ENCODE results near the gene S100A5.

Gene S100A5

DNA sequence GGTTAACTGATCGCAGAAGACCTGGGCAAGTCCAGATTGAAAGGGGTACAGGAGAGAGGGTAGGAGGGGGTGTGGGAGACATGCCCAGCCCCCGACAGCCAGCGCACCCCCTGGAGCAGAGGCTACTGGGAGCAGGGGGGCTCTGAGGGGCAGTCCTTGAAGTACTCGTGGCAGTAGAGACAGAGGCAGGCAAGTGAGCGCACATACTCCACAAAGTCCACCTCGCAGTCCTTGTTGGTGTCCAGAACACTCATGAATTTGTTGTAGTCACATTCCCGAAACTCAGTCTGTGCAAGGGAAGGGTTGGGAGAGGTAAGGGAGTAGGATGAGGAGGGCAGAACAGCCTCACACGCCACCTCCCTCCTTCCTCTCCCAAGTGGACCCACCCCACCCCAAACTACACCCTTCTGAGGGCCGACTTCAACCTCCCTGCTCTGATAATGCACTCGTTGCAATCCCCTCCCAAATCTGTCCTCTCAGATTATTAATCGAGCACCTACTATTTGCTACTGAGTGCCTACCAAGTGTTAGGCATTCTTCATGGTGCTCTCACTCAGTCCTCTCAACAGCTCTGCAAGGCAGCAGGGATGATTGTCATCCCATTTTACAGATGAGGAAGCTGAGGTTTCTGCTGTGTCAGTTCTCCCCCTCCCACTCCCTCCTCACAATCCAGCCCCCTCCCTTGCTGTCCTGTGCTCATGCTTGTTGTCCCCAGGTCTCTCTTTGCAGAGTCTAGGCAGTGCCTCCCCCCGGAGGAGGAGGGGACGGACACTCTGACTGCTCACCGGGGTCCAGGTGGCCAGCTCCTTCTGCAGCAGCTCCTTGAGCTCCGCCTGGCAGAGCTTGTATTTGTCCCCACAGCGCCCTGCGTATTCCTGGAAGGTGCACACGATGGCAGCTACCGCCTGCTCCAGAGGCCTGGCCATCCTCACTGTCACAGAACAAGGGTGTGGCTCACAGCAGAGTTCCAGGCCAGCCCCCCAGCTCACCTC, 7.1 kb upstream of the S100A5 start:
- no peak for DNase-seq (ENCODE audit: low spot score)

DNA sequence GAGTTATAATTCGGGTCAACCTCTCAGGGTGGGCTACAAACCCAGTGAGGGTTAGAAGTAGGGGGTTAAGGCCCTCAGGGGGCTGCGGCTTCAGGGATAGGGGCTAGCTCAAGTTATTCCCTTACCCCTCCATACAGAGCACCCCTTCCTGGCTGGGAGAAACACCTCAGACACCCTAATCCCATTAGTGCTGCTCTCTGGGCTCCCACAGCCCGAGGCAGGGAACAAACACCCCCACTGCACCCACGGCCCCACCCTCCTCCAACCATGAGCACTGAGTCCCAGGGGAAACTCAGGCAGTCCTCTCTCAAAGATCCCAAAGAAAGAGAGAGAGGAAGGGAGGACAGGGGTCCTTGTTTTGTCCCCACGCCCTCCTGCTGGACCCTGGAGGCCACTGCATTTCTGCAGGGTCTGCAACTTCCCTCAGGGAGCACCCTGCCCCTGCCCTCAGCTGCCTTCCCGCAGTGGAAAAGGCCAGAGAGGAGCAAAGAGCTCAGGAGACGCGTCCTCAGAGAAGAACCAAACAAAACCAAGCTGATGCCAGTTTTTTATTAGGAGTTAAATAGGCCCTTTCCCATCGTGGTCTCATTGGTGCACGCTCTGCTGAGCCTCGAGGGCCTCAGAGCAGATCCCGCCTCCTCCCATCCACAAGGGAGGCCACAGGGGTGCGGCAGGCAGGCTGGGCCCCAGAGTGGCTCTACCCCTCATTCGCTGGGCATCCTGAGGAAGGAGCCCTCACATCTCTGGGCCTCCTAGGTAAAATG, 6.2 kb upstream of the S100A5 start:
- no peak for DNase-seq (ENCODE audit: low spot score)

DNA sequence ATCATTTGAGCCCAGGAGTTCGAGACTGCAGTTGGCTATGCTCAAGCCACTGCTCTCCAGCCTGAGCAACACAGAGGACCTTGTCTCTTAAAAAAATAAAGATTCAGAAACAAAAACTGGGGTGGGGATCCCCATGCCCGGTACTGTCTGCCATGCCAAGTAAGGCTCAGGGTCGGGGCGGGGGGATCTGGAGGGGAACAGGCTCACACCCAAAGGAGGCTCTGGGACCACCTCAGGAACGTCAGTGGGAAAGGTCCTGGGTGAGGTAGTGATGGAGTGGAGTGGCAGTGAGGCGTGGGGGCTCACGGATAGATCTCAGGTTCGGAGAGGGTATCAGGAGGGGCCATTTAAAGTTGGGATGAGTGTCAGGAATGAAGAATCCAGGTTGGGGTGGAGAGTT, 5.6 kb upstream of the S100A5 start:
- no peak for DNase-seq (ENCODE audit: low spot score)

DNA sequence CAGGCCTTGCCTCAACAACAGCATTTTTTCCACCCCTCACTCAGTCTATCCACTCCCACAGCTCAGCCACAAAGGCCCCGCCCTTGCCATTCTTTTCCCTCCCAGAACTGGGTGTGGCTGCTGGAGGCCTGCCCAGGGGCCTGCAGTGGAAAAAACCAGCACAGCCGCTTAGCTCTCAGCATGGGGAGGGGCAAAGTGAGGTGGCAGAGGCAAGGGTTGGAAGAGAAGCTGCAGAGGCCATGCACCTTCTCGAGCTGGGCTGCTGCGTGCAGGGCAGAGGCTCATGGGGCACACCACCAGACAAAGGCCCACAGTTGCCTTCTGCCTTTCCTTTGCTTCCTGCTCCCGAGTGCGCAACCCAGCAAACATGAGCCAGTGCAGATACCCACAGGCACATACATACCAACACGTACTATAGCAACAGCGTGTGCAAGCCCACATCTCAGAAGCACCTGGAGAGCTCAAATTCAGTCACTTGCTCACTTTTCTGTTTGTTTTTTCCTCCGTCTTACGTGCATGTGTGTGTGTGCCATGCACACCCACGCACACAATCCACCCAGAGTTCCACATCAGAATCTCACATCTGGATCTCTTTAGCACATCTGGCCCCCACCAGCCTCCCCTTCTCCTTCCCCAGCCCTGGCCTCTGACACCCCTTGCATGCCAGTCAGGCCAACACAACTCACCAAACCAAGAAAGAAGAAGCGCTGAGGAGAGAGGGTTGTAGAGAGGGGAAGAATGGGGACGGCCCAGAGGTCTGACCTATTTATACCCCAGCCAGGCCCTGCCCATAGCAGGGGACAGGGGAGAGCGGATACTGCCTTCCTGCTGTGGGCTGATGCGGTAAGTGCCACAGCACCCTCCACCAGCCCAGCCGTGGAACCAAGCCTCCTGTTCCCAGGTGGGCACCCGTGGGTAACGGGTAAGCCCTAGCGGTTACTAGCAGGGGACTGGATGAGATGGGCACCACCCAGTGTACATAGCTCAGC, 4.6 kb upstream of the S100A5 start, which contains the start of gene S100A4:
Gene S100A4 (minus strand): TSS at position 740 of the 989 bp plus-strand sequence. CDS start 1,012 bp downstream, outside the sequence.
- DNase-seq (ENCODE audit: low spot score): peak; percentile 96

DNA sequence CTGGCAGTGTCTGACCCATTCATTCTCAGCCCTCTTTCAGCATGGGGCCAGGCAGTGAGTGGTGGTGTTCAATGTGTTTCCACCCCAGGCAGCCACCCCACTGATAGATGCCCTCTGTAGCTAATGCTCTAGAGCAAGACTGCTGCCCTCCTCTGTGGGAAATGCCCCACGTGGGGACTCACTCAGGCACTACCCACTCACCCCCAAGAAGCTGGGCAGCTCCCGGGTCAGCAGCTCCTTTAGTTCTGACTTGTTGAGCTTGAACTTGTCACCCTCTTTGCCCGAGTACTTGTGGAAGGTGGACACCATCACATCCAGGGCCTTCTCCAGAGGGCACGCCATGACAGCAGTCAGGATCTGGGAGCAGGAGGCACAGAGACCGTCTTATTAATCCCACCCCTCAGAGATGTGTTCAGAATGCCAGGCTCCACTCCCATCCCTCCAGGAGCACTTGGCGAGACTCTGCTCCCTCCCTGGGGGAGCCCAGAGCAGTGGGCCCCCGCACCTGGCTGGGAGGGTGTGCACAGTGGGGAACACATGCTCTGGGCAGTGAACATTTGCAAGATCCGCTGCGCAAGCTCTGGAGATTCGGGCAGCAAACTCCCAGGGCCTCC, 3.8 kb upstream of the S100A5 start:
- DNase-seq (ENCODE audit: low spot score): no peak

DNA sequence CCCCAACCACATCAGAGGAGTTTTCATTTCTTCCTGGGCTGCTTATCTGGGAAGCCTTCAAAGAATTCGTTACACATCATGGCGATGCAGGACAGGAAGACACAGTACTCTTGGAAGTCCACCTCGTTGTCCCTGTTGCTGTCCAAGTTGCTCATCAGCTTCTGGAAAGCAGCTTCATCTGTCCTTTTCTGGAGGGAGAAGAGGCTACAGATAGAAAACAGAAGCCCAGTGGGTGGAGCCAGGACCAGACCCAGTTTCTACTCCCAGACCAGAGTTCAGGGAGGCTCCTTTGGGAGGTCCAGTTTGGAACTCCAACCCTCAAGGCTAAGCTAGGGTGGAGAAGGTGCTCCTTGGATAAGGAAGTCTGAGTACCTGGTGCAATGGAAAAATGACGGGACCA, 3.0 kb upstream of the S100A5 start:
- DNase-seq (ENCODE audit: low spot score): no peak

DNA sequence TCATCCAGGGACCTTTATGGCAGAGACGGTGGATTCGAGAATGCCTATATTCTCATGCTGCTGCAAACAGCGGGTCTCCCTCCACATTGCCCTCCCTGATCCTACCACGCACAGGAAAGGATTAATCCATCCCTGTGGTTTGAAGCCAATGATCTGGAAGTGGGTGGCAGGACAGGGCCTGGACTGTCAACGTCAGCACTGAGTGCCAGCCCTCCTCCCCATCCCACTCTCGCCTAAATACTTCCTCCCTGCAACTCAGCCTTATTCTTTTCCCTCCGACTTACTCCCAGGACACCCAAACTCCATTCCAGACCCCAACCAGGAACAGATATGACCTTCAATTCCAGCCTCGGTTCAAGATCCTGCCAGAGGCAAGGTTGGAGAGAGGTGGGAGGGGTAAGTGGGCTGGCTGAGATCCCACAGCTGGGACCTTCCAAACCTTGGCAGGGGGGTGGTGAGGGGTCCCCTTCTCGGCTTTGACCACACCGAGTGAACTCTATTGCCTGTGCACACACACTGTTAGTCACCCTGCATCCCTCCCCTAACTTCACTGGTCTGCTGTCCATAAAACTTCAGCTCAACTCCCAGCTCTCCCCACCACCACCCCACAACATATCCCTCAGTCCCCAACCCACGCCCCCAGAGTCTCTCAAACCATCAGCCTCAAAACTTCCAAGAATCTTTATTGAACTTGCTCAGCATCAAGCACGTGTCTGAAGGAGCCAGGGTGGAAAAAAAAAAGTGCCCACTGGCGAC, 2.4 kb upstream of the S100A5 start:
- DNase-seq (ENCODE audit: low spot score): no peak

DNA sequence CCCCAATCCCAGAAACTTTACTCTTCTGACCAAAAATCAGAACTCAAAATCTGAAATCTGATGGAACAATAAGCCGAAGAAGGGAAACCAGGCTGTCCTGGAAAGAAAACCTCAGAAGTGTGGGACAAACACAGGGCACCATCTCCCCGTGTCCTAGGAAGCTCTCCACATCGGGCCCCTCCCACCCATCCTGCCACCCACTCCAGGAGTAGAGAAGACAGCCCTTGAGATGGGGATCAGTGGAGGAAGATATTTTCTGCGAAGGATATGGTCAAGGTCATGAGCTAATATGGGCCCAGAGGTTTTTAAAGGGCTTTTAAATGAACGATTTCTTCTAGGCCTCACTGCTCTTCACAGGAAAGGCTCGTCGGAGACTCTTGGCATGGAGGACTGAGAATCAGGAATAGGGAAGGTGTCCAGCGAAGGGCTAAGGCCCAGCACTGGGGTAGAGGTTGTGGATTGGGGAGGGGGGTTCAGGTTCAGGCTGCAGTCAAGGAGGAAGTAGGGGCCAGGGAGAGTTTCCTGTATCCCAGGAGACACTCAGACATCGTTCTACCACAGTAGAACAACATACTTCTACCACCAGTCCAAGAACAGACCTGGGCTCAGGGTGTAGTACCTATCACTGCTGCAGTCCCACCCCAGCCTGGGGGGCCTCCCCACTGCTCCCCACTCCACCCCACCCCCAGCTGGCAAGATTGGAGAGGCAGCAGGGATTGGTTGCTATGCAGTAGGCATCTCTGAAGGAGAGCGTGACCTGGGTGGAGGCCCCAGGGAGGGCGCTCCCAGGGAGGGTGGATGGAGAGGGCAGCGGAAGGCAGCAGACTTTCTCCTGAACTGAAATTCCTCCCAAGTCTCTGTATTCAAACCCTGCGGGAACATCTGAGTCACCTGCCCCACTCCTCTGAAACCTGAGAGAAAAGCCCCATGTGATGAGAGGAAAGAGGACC, 1.2 kb upstream of the S100A5 start:
- no peak for DNase-seq (ENCODE audit: low spot score)

DNA sequence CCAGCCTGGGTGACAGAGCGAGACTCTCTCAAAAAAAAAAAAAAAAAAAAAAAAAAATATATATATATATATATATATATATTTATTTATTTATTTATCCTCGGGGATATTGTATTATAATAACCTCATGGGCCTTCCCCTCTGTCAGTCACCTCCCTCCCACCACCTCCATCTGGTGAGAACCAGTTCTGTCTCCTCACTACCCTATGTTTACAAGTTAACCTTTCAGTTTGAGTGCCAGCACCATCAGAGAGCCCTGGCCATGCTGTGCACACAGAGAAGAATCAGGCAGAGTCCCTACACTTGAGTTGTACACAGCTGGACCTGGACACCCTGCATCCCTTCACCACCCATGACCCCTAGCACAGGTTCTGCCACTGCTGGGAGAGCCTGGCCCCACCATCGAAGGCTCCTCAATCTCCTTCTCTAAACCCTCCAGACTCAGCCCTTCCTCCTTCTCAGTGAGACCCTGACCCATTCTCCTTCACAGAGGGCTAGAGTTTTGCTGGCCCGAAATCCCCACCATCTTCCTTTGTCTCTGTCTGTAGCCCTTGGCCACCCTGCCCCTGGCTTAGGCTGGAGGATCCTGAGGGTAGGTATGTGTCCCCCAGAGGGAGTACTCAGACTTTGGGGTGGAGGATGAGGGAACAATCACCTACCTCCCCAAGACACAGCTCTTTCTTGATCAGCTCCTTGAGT, 1.2 kb downstream of the S100A5 start:
- DNase-seq (ENCODE audit: low spot score): no peak

DNA sequence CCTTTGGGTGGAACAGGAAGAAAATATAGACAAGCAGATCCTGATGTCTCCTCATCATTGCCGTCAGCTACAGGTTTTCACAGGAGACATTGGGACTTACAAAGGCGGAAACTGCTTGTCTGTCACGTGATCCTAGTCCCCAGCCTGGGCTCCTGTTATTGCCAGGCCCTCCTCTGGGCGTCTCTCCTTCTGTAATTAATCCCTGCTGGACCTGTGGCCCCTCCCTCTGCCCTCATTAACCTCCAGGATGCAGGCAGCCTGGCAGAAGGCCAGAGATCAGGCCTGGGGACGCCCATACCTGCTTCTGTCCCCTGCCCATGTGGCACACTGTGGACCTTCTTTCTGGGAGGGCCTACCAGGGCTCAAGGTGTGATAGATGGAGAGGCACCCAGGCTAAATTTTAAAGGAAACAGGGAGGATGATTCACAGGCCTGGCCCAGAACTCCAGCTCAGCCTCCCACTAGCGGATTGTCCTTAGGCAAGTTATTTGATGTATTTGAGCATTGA, 2.4 kb downstream of the S100A5 start:
- no peak for DNase-seq (ENCODE audit: low spot score)

DNA sequence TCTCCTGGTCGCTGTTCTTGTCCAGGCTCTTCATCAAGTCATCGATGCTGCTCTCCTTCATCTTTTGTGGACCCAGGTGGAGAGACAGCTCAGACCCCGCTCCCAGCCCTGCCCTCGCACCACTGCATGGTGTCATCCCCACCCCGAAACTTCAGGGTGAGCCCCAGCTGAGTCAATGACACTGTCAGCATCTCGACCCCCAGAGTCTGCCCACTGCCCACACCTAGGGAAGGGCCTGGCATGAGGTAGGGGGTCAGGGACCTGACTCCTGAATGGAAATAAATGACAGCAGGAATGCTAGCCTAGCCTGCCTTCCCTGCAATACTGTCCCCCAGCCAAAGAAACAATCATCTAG, 3.4 kb downstream of the S100A5 start:
- DNase-seq (ENCODE audit: low spot score): no peak

DNA sequence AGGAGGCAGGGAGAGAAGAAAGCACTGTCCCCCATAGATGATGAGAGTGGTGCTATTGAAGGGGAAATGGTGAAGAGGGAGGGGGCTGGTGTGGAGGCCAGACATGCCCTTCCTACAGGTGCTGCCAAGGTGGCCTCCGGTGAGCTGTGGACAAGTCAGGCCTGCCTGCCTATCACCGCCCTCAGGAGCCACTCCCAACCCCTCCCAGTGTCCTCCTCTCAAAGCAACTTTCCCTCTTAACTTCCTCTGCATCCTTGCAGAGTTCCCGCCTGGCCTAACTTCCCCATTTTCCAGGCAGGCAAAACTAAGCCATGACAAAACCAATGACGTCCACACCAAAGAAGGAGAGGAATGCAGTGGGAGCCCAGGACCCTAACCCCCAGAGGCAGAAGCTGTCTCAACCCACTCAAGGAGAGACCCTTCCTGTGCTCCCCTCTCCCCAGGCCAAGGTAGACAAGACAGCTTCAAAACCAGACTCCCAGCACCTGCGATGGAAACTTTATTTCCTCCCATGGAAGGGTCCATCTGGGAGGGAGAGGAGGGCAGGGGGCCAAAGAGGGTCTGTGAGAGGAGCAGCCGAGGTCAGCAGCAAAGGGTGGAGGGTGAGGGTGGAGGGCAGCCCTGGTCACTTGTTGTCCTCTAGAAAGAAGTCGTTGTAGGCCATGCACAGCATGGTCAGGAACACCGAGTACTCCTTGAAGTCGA, 3.9 kb downstream of the S100A5 start:
- DNase-seq (ENCODE audit: low spot score): no peak

DNA sequence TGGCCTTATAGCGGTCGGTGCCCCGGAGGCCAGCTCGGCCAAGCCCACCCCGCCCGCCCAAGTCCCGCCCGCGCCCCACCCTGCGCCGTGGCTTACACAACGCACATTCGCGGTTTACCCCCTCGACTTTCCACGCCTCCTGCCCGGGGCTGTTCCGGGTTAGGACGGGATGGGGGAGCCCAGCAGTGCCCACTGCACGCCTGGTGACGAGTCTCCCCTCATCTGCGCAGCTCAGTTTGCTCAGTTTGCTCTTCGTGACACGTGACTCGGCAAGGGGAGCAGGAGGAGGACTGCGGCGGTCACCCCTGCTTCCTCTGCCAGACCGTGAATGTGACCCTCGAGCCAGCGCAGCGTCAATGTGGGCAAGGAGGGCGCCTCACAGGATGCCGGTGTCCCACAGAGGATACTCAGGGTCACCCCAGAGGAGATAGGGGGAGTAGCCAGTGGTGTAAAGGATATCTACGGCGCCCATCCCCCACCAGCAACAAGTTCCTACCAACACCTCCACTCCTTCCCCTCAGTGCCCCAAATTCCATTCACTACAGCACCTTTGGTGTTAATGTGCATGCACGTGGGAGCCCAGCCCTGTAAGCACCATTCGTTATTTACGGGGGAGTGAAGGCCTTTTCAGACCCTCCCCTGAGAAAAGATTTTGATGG, 4.6 kb downstream of the S100A5 start:
- peak; percentile 76 for DNase-seq (ENCODE audit: low spot score)

DNA sequence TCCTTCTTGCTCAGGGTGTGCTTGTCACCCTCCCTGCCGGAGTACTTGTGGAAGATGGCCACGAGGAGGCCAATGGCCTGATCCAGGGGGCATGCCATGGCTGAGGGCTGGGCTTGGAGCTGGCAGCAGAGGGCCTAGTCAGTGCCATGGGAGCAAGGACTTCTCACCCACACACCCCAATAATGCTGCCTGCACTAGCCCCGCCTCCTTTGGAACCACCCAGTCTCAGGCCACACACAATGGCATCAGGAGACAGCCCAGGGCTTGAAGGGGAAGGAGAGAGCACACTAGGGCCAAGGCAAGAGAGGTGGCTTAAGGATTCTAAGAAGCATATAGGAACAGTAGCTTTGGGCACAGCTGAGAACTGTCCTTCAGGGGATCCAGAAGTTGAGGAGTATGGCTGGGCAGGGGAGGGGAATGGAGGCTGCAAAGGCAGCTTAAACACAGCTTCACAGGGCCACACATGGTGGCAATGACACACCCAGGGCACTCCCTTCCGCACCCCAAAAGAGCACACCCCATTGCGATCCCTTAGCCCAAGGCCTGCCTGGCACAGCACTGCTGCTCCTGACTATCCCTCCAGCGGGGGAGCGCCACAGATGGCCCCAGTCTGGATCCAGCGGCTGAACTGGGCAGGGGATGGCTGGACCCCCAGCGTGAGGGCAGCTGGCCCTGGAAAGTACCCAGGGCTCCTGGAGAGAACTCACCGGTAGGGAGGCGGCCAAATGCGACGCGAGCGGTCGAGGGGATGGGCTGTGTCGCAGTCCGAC, 5.3 kb downstream of the S100A5 start, which contains the start of gene S100A6:
Gene S100A6 (minus strand): TSS at position 750 of the 770 bp plus-strand sequence. CDS start 652 bp downstream, at position 98.
- no peak for DNase-seq (ENCODE audit: low spot score)

DNA sequence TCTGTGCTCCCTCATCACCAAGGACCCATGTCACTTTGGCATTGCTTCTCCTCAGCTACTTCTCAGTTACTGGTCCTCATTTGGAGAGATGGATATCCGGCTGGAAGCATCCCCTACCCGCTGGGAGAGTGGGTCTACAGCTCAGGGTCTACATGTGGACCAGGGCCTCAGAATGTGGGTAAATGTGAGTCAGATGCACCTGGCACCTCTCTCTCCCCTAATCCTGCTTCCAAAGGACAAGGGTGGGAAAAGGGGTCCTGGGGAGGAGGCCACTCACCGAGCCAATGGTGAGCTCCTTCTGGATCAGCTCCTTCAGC, 5.9 kb downstream of the S100A5 start:
- DNase-seq (ENCODE audit: low spot score): no peak

DNA sequence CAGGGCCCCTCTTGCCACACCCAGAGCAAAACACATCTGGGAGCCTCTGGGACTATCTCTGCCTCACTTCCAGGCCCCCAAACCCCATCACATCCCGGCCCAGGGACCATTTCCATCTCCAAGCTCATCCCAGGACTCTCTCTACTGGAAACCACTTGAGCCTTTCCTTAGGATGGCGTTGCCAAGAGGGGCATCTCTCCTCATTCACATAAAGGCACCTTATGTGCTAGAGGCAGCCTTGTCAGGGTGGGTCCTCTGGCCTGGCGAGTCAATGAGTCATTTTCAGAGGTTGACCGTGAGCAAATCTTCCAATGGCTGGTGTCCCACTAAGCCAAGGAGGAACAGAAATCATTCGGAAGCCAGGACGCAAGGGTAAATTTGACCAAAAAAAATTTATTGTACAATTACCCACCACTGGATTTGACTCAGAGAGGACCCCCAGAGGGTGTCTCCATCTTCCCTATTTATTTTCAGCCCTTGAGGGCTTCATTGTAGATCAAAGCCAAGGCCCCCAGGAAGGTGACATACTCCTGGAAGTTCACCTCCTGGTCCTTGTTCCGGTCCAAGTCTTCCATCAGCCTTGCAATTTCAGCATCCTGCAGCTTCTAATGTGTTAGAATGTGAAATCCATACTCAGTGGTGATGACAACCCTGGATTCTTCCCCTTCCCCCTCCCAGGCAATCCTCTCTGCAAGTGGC, 6.4 kb downstream of the S100A5 start:
- DNase-seq (ENCODE audit: low spot score): no peak
